A549 (cell line): ENCODE measurements around the gene C2CD3. TPM values are rescaled to one million over a fixed set of nuclear protein-coding genes. Genes with fewer than 3 reads are reported as not detected.

Source experiments
- ATAC-seq, 2 experiments: fragments of 200-7000 bp in 1 of 2; fragments of >200 bp in 1 of 2; cut with Nextera tagmentation in 1 of 2; cut with Tn5 transposase in 1 of 2; 3 replicates each; pipeline versions ENCODE4 v1.8.0 to v1.9.1; 2018 to 2020; ENCODE audit warnings: mild to moderate bottlenecking in 1 of 2, moderate library complexity in 1 of 2
- CTCF ChIA-PET: fragments of 300-600 bp; sonication (Branson Sonifier 250); formaldehyde crosslinking; extraction: SDS; loops from one replicate; lab custom pipeline; 2021; ENCODE audit warnings: antibody characterized with exemption, inconsistent platforms; lab: Yijun Ruan, JAX
- POLR2A ChIA-PET: fragments of 350-600 bp; formaldehyde crosslinking; extraction: SDS; loops from one replicate; lab custom pipeline; 2021; ENCODE audit warnings: antibody characterized with exemption, inconsistent platforms; lab: Yijun Ruan, JAX
- DNase-seq, 2 experiments: peaks; one replicate each; pipeline versions ENCODE4 v3.0.0 to v3.0.0-alpha.2; 2011 to 2016; ENCODE audit warnings: low read depth in 1 of 2, low spot score in 1 of 2
- FAIRE-seq: peaks from 2 replicates; lab custom pipeline; 2011; peaks lifted over from hg19 to GRCh38; lab: Jason Lieb, UNC
- H3K27ac ChIP-seq, 2 experiments: fragments of >200 bp; sonication (Bioruptor Twin); formaldehyde crosslinking; 3 replicates each; pipeline ENCODE4 v1.5.1; 2016 to 2017
- H3K4me1 ChIP-seq: fragments of >200 bp; sonication (Bioruptor Twin); formaldehyde crosslinking; 3 replicates; pipeline ENCODE4 v1.6.1; 2016
- H3K4me2 ChIP-seq: fragments of >200 bp; sonication (Bioruptor Twin); formaldehyde crosslinking; 3 replicates; pipeline ENCODE4 v1.6.1; 2016
- H3K4me3 ChIP-seq: fragments of >200 bp; sonication (Bioruptor Twin); formaldehyde crosslinking; 3 replicates; pipeline ENCODE4 v1.5.1; 2016
- H3K9me3 ChIP-seq: fragments of >200 bp; sonication (Bioruptor Twin); formaldehyde crosslinking; 3 replicates; pipeline ENCODE4 v1.6.1; 2016
- CTCF ChIP-seq: fragments of >200 bp; sonication (Bioruptor Twin); formaldehyde crosslinking; IDR thresholded peaks from 3 replicates; pipeline ENCODE4 v1.5.1; 2016
- EHF ChIP-seq: fragments of 250-450 bp; sonication (Bioruptor Pico); IDR thresholded peaks from 2 replicates; pipeline ENCODE4 v1.5.0; 2020; ENCODE audit warnings: mild to moderate bottlenecking
- FOSB ChIP-seq: fragments of 250-450 bp; sonication (Bioruptor Pico); IDR thresholded peaks from 2 replicates; pipeline ENCODE4 v1.5.0; 2020; ENCODE audit warnings: mild to moderate bottlenecking, moderate library complexity
- HEYL ChIP-seq: fragments of 250-450 bp; sonication (Bioruptor Pico); IDR thresholded peaks from 2 replicates; pipeline ENCODE4 v1.8.0; 2021; ENCODE audit warnings: mild to moderate bottlenecking, moderate library complexity
- HMGXB4 ChIP-seq: fragments of 250-450 bp; sonication (Bioruptor Pico); IDR thresholded peaks from 2 replicates; pipeline ENCODE4 v1.5.0; 2021; ENCODE audit warnings: mild to moderate bottlenecking, moderate library complexity, borderline replicate concordance
- MAFK ChIP-seq: fragments of 450-650 bp; IDR thresholded peaks from 2 replicates; pipeline ENCODE4 v1.6.1; 2014; ENCODE audit not compliant: partially characterized antibody
- NR3C1 ChIP-seq: fragments of >200 bp; sonication (Bioruptor Twin); formaldehyde crosslinking; IDR thresholded peaks from 3 replicates; pipeline ENCODE4 v1.6.1; 2017
- PBX3 ChIP-seq: IDR thresholded peaks from 2 replicates; pipeline ENCODE4 v1.6.1; 2012
- RAD21 ChIP-seq, 2 experiments: fragments of >200 bp in 1 of 2; sonication (Bioruptor Twin) in 1 of 2; formaldehyde crosslinking in 1 of 2; IDR thresholded peaks in 1 of 2; conservative IDR thresholded peaks in 1 of 2; 2 replicates in 1 of 2; 3 replicates in 1 of 2; pipeline ENCODE4 v1.6.1; 2012 to 2018; ENCODE audit warnings: inconsistent platforms in 1 of 2
- RARB ChIP-seq: fragments of 250-450 bp; sonication (Bioruptor Pico); IDR thresholded peaks from 2 replicates; pipeline ENCODE4 v1.8.0; 2021; ENCODE audit warnings: mild to moderate bottlenecking, moderate library complexity
- RFX5 ChIP-seq: fragments of 450-650 bp; IDR thresholded peaks from 2 replicates; pipeline ENCODE4 v1.7.1; 2014; ENCODE audit warnings: antibody characterized with exemption, mild to moderate bottlenecking, moderate library complexity
- SMC3 ChIP-seq: fragments of >200 bp; sonication (Bioruptor Twin); formaldehyde crosslinking; IDR thresholded peaks from 3 replicates; pipeline ENCODE4 v1.6.1; 2018; ENCODE audit warnings: inconsistent platforms
- USF2 ChIP-seq: fragments of 450-650 bp; IDR thresholded peaks from 2 replicates; pipeline ENCODE4 v1.6.1; 2014; ENCODE audit warnings: antibody characterized with exemption
- ZC3H11A ChIP-seq: fragments of 450-650 bp; IDR thresholded peaks from 2 replicates; pipeline ENCODE4 v1.6.1; 2014; ENCODE audit warnings: antibody characterized with exemption, mild to moderate bottlenecking
- WGBS: methylation state at CpG from one replicate; pipeline ENCODE4 v1.1.6; 2017; ENCODE audit errors: missing lambda C conversion rate; 5-methylcytosine and 5-hydroxymethylcytosine counted together
- polyA plus RNA-seq, 4 experiments: library from polyadenylated mRNA; depleted of rRNA in 3 of 4; stranded (reverse); fragments of >200 nt; fragmentation: RNase III in 1 of 4; extraction: RNeasy Plus Mini Kit Qiagen cat#74134 plus additional on column Dnase treatment in 1 of 4; gene quantifications; 2 replicates in 3 of 4; 3 replicates in 1 of 4; pipeline ENCODE4 v1.2.3, GENCODE V29; 2011 to 2017

Gene C2CD3
- polyA plus RNA-seq, 2 of the 4 experiments (the other 2 are of a cell fraction), result 15.2 to 19.8 TPM

GRCh38 chr11:74100231-74100630, 70.6 kb downstream of the C2CD3 start:
- Histone ChIP-seq H3K4me3 (no peak overlapping the region), H3K4me1 (no peaks in the 10 kb centered on the region), H3K27ac (no peak overlapping the region), H3K4me2 (no peak overlapping the region), H3K9me3 (no peaks in the 10 kb centered on the region)
- FAIRE-seq (no peak), DNase-seq (no peak)
- POLR2A ChIA-PET, result no interaction called here
- WGBS, result 94% methylated on average over 2 of the region's 2 CpGs
- no peak for TF ChIP-seq HEYL (CRISPR knock-in tag)
- TF ChIP-seq, all 56 proteins: peak for 0
- no peak for ATAC-seq
- CTCF ChIA-PET, result no interaction called here

DNA sequence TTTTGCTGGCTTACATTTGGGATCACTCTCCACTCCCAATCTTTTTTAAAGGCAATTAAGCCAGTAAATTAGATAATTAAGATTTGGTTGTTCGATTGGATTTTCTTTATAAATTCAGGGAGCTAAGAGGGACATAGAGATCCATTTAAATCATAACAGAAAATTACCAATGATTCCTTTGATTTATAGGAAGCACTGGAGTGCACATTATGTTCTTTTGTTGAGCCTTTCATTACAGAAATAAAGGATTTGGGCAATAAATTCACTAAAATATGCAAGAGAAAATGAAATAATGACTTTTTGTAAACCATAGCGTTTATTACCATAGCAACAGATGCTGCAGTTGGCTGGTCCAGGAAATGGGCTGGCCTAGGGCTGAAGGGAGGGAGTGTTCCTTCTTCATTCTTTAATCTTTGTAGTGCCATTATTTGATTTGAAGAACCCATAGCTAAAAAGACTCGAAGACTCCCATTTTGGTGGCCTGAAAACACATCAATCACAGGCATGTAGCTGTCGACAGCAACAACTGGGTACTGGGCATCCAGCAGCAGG, 73.0 kb downstream of the C2CD3 start:
- CTCF ChIA-PET, result interaction anchor here (1.0 kb wide), 1 partner anchor 352 kb away, joined by 3 read pairs; no protein-coding TSS in a partner anchor
- FAIRE-seq, result no peak
- POLR2A ChIA-PET, result no interaction called here
- Histone ChIP-seq H3K9me3 (no peaks in the 10 kb centered on the region), H3K4me2 (no peak overlapping the region)
- no peak for DNase-seq
- ATAC-seq, result no peak
- TF ChIP-seq RFX5 (no peak), ZC3H11A (no peak), MAFK (no peak), CTCF (no peak), EHF (CRISPR knock-in tag) (no peak), FOSB (CRISPR knock-in tag) (no peak), NR3C1 (no peak), RARB (no peak), PBX3 (no peak)
- TF ChIP-seq, all 56 proteins: peak for 0
- no peaks in the 10 kb centered on the region for H3K4me1 ChIP-seq
- H3K4me3 ChIP-seq, result no peak overlapping the region
- no peak overlapping the region for H3K27ac ChIP-seq
- 80% methylated on average over 4 of the region's 4 CpGs for WGBS

DNA sequence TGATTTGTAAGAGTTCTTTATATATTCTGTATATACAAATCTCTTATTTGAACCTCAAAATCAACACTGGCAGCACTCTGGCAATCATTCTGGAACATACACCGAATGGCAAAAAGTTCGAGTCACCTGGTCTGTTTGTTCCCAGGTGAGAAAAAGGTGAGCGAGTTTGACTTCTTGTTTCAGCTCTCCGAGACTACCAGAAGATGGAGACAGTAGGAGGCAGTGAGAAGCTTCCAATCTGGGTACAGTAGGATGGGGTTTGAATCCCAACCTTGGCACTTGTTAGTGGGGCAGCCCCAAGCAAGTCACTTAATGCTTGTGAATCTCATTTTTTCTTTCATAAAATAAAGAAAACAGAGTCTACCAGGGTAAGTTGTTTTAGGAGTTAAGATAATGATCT, 76.4 kb downstream of the C2CD3 start:
- FAIRE-seq, result no peak
- no peaks in the 10 kb centered on the region for H3K9me3 ChIP-seq
- H3K4me1 ChIP-seq, result no peaks in the 10 kb centered on the region
- CTCF ChIA-PET, result no interaction called here
- POLR2A ChIA-PET, result no interaction called here
- no peak for TF ChIP-seq USF2
- 0 out of 3 replicates have a peak, but pooled peaks have one; percentile 6 for TF ChIP-seq SMC3
- no peak for TF ChIP-seq PBX3
- TF ChIP-seq CTCF, result peak; percentile 18; the same call in 1 of the 3 replicates
- TF ChIP-seq RAD21 (conservative IDR thresholded peaks at IDR 0.05 in 1 of 2, IDR thresholded peaks at IDR 0.05 in 1 of 2), result peak; percentile 26 to 40; a peak in 2 of 5 replicates
- no peak for TF ChIP-seq HMGXB4
- no peak for ATAC-seq
- no peak overlapping the region for H3K4me2 ChIP-seq
- no peak overlapping the region for H3K4me3 ChIP-seq
- no peak overlapping the region for H3K27ac ChIP-seq
- whole genome bisulfite sequencing, result 83% methylated on average over 4 of the region's 4 CpGs
- no peak for DNase-seq
